K562 (cell line): ENCODE measurements around the gene LRRTM4.

ENCODE experiments used
- JUN ChIP-seq, 2 experiments: sonication (generic) in 1 of 2; formaldehyde crosslinking in 1 of 2; IDR thresholded peaks; 2 replicates each; pipeline versions ENCODE4 v1.6.1 to v1.8.0; 2012 to 2022; ENCODE audit warnings: borderline replicate concordance in 2 of 2, mild to moderate bottlenecking in 2 of 2, improper control_type of control experiment in 1 of 2, low read depth in 1 of 2, low read length in 1 of 2, missing genetic modification reagents in 1 of 2
- SREBF1 ChIP-seq: fragments of 150-350 bp; IDR thresholded peaks from 2 replicates; pipeline ENCODE4 v1.6.1; 2014; ENCODE audit warnings: antibody characterized with exemption, low read depth, low read length, borderline replicate concordance
- ZNF134 ChIP-seq: fragments of 250-450 bp; sonication (Bioruptor Pico); conservative IDR thresholded peaks from 2 replicates; pipeline ENCODE4 v1.4.0; 2020
- ZNF184 ChIP-seq: sonication (generic); formaldehyde crosslinking; IDR thresholded peaks from 2 replicates; pipeline ENCODE4 v1.5.0; 2020; ENCODE audit warnings: missing genetic modification reagents

GRCh38 chr2:77391119-77391518, 131.1 kb downstream of the LRRTM4 start:
- no peak for TF ChIP-seq ZNF134 (CRISPR knock-in tag)
- no peak for TF ChIP-seq ZNF184 (CRISPR knock-in tag)
- TF ChIP-seq JUN (IDR thresholded peaks at IDR 0.05; ENCODE audit: borderline replicate concordance, low read depth, low read length): no peak
- no peak for TF ChIP-seq JUN (CRISPR knock-in tag; IDR thresholded peaks at IDR 0.05; ENCODE audit: borderline replicate concordance)
- no peak for TF ChIP-seq SREBF1
